Stimulated activated CD4-positive, alpha-beta T cell treated with anti-CD3 and anti-CD28 coated beads, Interleukin-4, amount 100 ng/mL, for 48 hours (primary cell): ENCODE data around the gene COA6.

ENCODE experiments used
- DNase-seq, 2 donors: peaks; one replicate each; pipeline ENCODE4 v3.0.0-alpha.2; 2020; ENCODE audit warnings: low read depth in 2 of 2

Gene COA6

GRCh38 chr1:234412830-234413229 lies 39.6 kb downstream of the COA6 start:
- no peak for DNase-seq

- no peak for DNase-seq
Observed at GRCh38 chr1:234413485-234413884, 40.2 kb downstream of the COA6 start.

GRCh38 chr1:234413990-234414389 lies 40.7 kb downstream of the COA6 start:
- no peak for DNase-seq

GRCh38 chr1:234427950-234428646 lies 54.8 kb downstream of the COA6 start:
- no peak for DNase-seq

GRCh38 chr1:234429434-234429806 lies 56.2 kb downstream of the COA6 start:
- no peak for DNase-seq

- DNase-seq = no peak
Observed at GRCh38 chr1:234430691-234431090, 57.4 kb downstream of the COA6 start.

- DNase-seq = no peak
Observed at GRCh38 chr1:234431255-234431654, 58.0 kb downstream of the COA6 start.

GRCh38 chr1:234433563-234434285 lies 60.5 kb downstream of the COA6 start:
- no peak for DNase-seq
